GM21737 (cell line): Measurements from ENCODE around the gene CNPY4.
"Not testable (repeated sequence)": the region's sequence is repeated elsewhere in the genome, so short reads cannot be mapped to it uniquely, and the experiment has no call there.

Source experiments
- ATAC-seq: cut with Tn5 transposase; IDR thresholded peaks from one replicate; pipeline ENCODE4 v1.9.1; 2021; ENCODE audit warnings: mild to moderate bottlenecking, moderate library complexity; ENCODE audit not compliant: unreplicated experiment

CNPY4 gene

GRCh38 chr7:100118388-100119071 is 904 bp upstream of the CNPY4 start:
- no peak for ATAC-seq

GRCh38 chr7:100119970-100120732 is 717 bp downstream of the CNPY4 start:
- peak; percentile 31 for ATAC-seq

GRCh38 chr7:100120733-100121036 is 1.3 kb downstream of the CNPY4 start:
- no peak for ATAC-seq

GRCh38 chr7:100122067-100122466 is 2.6 kb downstream of the CNPY4 start:
- ATAC-seq: no peak

GRCh38 chr7:100122568-100122967 is 3.1 kb downstream of the CNPY4 start:
- ATAC-seq: no peak

GRCh38 chr7:100124301-100125230 is 5.1 kb downstream of the CNPY4 start:
- ATAC-seq: no peak

GRCh38 chr7:100126239-100126930 is 7.0 kb downstream of the CNPY4 start:
- ATAC-seq: no peak

GRCh38 chr7:100126931-100127865 is 7.8 kb downstream of the CNPY4 start, which contains the start of gene MBLAC1:
MBLAC1 (plus strand) TSS chr7:100126967; CDS start chr7:100127396, 429 bp downstream.
- ATAC-seq: peak; percentile 57

GRCh38 chr7:100127866-100128636 is 8.6 kb downstream of the CNPY4 start:
- no peak for ATAC-seq

GRCh38 chr7:100128637-100128963 is 9.2 kb downstream of the CNPY4 start:
- no peak for ATAC-seq

- not testable (repeated sequence) for ATAC-seq
Observed at GRCh38 chr7:100130220-100130607, 10.8 kb downstream of the CNPY4 start.

- no peak for ATAC-seq
Observed at GRCh38 chr7:100130608-100131453, 11.4 kb downstream of the CNPY4 start.

GRCh38 chr7:100132126-100132525 is 12.7 kb downstream of the CNPY4 start:
- ATAC-seq: no peak

- no peak for ATAC-seq
Observed at GRCh38 chr7:100132697-100133151, 13.3 kb downstream of the CNPY4 start.

- no peak for ATAC-seq
Observed at GRCh38 chr7:100137851-100138760, 18.7 kb downstream of the CNPY4 start.

GRCh38 chr7:100141555-100141949 is 22.1 kb downstream of the CNPY4 start:
- no peak for ATAC-seq

- ATAC-seq: no peak
Observed at GRCh38 chr7:100142461-100142860, 23.0 kb downstream of the CNPY4 start.
